ENCODE data around the gene SLC7A14.

The SLC7A14 gene

GRCh38 chr3:170565495-170565894, 20.4 kb downstream of the SLC7A14 start:
- ATAC-seq: no peak
- no peak for TF ChIP-seq CREB5 (CRISPR knock-in tag; IDR thresholded peaks at IDR 0.05; ENCODE audit: low read depth)
- TF ChIP-seq SNAI2 (CRISPR knock-in tag; IDR thresholded peaks at IDR 0.05): no peak
- no peak for TF ChIP-seq ZC3H10 (CRISPR knock-in tag; IDR thresholded peaks at IDR 0.05)

- ATAC-seq: no peak
- TF ChIP-seq SNAI2 (CRISPR knock-in tag; IDR thresholded peaks at IDR 0.05): no peak
- TF ChIP-seq GLIS3 (CRISPR knock-in tag; IDR thresholded peaks at IDR 0.05): no peak
- TF ChIP-seq ISL1 (CRISPR knock-in tag; IDR thresholded peaks at IDR 0.05): no peak
- TF ChIP-seq TSHZ2 (CRISPR knock-in tag; IDR thresholded peaks at IDR 0.05): no peak
- TF ChIP-seq RARB (CRISPR knock-in tag; IDR thresholded peaks at IDR 0.05): no peak
- no peak for TF ChIP-seq ZNF565 (CRISPR knock-in tag; conservative IDR thresholded peaks at IDR 0.05; ENCODE audit: low read depth)
- no peak for TF ChIP-seq CREB5 (CRISPR knock-in tag; IDR thresholded peaks at IDR 0.05; ENCODE audit: low read depth)
- TF ChIP-seq BACH2 (CRISPR knock-in tag; IDR thresholded peaks at IDR 0.05; ENCODE audit: borderline replicate concordance): no peak
- TF ChIP-seq OSR1 (CRISPR knock-in tag; IDR thresholded peaks at IDR 0.05): no peak
- no peak for TF ChIP-seq ESRRG (CRISPR knock-in tag; IDR thresholded peaks at IDR 0.05)
- TF ChIP-seq ZNF8 (CRISPR knock-in tag; IDR thresholded peaks at IDR 0.05): no peak
- no peak for TF ChIP-seq ZFP3 (CRISPR knock-in tag; IDR thresholded peaks at IDR 0.05)
- TF ChIP-seq TOX (CRISPR knock-in tag; IDR thresholded peaks at IDR 0.05; ENCODE audit: borderline replicate concordance): no peak
- no peak for TF ChIP-seq ZC3H10 (CRISPR knock-in tag; IDR thresholded peaks at IDR 0.05)
- no peak for TF ChIP-seq ARNTL (CRISPR knock-in tag; IDR thresholded peaks at IDR 0.05; ENCODE audit: borderline replicate concordance, low read depth)
- no peak for TF ChIP-seq POU6F1 (CRISPR knock-in tag; IDR thresholded peaks at IDR 0.05; ENCODE audit: borderline replicate concordance, low read depth)
- TF ChIP-seq PATZ1 (CRISPR knock-in tag; IDR thresholded peaks at IDR 0.05; ENCODE audit: borderline replicate concordance): no peak
- TF ChIP-seq ZFP30 (CRISPR knock-in tag; IDR thresholded peaks at IDR 0.05): no peak
Measured at GRCh38 chr3:170564664-170565063, 21.2 kb downstream of the SLC7A14 start.

GRCh38 chr3:170563712-170564423, 22.0 kb downstream of the SLC7A14 start:
- peak; percentile 97 for ATAC-seq

GRCh38 chr3:170562080-170562479, 23.8 kb downstream of the SLC7A14 start:
- no peak for ATAC-seq
- TF ChIP-seq CREB5 (CRISPR knock-in tag; IDR thresholded peaks at IDR 0.05; ENCODE audit: low read depth) (no peak), ESRRG (CRISPR knock-in tag; IDR thresholded peaks at IDR 0.05) (no peak), TCF4 (CRISPR knock-in tag; IDR thresholded peaks at IDR 0.05; ENCODE audit: borderline replicate concordance) (no peak), PATZ1 (CRISPR knock-in tag; IDR thresholded peaks at IDR 0.05; ENCODE audit: borderline replicate concordance) (no peak), TOX (CRISPR knock-in tag; IDR thresholded peaks at IDR 0.05; ENCODE audit: borderline replicate concordance) (no peak), CSDC2 (CRISPR knock-in tag; IDR thresholded peaks at IDR 0.05) (no peak), ZFP30 (CRISPR knock-in tag; IDR thresholded peaks at IDR 0.05) (no peak), GLIS3 (CRISPR knock-in tag; IDR thresholded peaks at IDR 0.05) (no peak), RARB (CRISPR knock-in tag; IDR thresholded peaks at IDR 0.05) (no peak)

More at GRCh38 chr3:170563712-170564423, 22.0 kb downstream of the SLC7A14 start:
- TF ChIP-seq GLIS3 (CRISPR knock-in tag; IDR thresholded peaks at IDR 0.05): no peak
- TF ChIP-seq TCF4 (CRISPR knock-in tag; IDR thresholded peaks at IDR 0.05; ENCODE audit: borderline replicate concordance): peak; percentile 94
- TF ChIP-seq SNAI2 (CRISPR knock-in tag; IDR thresholded peaks at IDR 0.05): 0 out of 2 replicates have a peak, but pooled peaks have one; percentile 18

All from SK-N-SH treated with all-trans-retinoic acid at 6 μM for 48 hours (cell line).